IMR-90 (cell line): ENCODE results near the gene ZNF581. TPM values are rescaled to one million over a fixed set of nuclear protein-coding genes. Genes with fewer than 3 reads are reported as not detected.

ENCODE experiments used
- ATAC-seq: fragments of 200-7000 bp; cut with Tn5 transposase; 2 replicates; pipeline ENCODE4 v1.9.1; 2020; ENCODE audit warnings: low read depth, mild to moderate bottlenecking, moderate library complexity
- BruUV-seq: library from RNA; stranded (reverse); fragments of 400-500 nt; replicated peaks from 2 replicates; lab custom pipeline; 2021; lab: Mats Ljungman, UMichigan
- CTCF ChIA-PET: fragments of 300-600 bp; formaldehyde crosslinking; extraction: SDS; loops from one replicate; lab custom pipeline; 2021; ENCODE audit warnings: antibody characterized with exemption; lab: Yijun Ruan, JAX
- POLR2A ChIA-PET: fragments of 300-600 bp; sonication (Branson Sonifier 250); formaldehyde crosslinking; loops from one replicate; lab custom pipeline; 2022; ENCODE audit warnings: antibody characterized with exemption; ENCODE audit not compliant: unreplicated experiment; lab: Charles Lee
- DNase-seq: peaks from one replicate; pipeline ENCODE4 v3.0.0; 2013
- H2AFZ ChIP-seq: replicated peaks from 2 replicates; pipeline ENCODE3; 2013; ENCODE audit warnings: low read length, mild to moderate bottlenecking; ENCODE audit not compliant: poor library complexity
- H2AK5ac ChIP-seq: 2 replicates; pipeline ENCODE4 v1.6.1; 2013; ENCODE audit warnings: low read depth, low read length, inconsistent platforms
- H2AK9ac ChIP-seq: replicated peaks from 2 replicates; pipeline ENCODE3; 2013; ENCODE audit warnings: mild to moderate bottlenecking, low read depth, low read length, moderate library complexity; ENCODE audit not compliant: poor library complexity
- H2BK120ac ChIP-seq: 2 replicates; pipeline ENCODE4 v1.6.1; 2013; ENCODE audit warnings: low read depth, low read length, inconsistent platforms
- H2BK15ac ChIP-seq: 3 replicates; pipeline ENCODE4 v1.6.1; 2013; ENCODE audit warnings: low read depth, low read length, inconsistent platforms
- H2BK20ac ChIP-seq: 2 replicates; pipeline ENCODE4 v1.6.1; 2013; ENCODE audit warnings: low read depth, mild to moderate bottlenecking, inconsistent platforms, low read length, moderate library complexity
- H2BK5ac ChIP-seq: 2 replicates; pipeline ENCODE4 v1.6.1; 2013; ENCODE audit warnings: mild to moderate bottlenecking, low read depth, low read length, inconsistent platforms; ENCODE audit not compliant: poor library complexity, severe bottlenecking
- H3K14ac ChIP-seq: replicated peaks from 2 replicates; pipeline ENCODE4 v1.6.1; 2013; ENCODE audit warnings: low read depth, low read length, inconsistent platforms
- H3K18ac ChIP-seq: 2 replicates; pipeline ENCODE4 v1.6.1; 2013; ENCODE audit warnings: low read depth, low read length, control low read depth
- H3K23ac ChIP-seq: 2 replicates; pipeline ENCODE4 v1.6.1; 2013; ENCODE audit warnings: low read depth, low read length, inconsistent platforms
- H3K27ac ChIP-seq: 2 replicates; pipeline ENCODE4 v1.5.1; 2013; ENCODE audit warnings: mild to moderate bottlenecking, control low read depth, low read length; ENCODE audit not compliant: insufficient read depth
- H3K27me3 ChIP-seq: 2 replicates; pipeline ENCODE4 v1.6.1; 2013; ENCODE audit warnings: low read length; ENCODE audit not compliant: control insufficient read depth, insufficient read depth
- H3K36me3 ChIP-seq: 2 replicates; pipeline ENCODE4 v1.6.1; 2013; ENCODE audit warnings: low read length, mixed read lengths; ENCODE audit not compliant: control insufficient read depth, insufficient read depth
- H3K4ac ChIP-seq: 2 replicates; pipeline ENCODE4 v1.6.1; 2013; ENCODE audit warnings: low read depth, low read length, inconsistent platforms
- H3K4me1 ChIP-seq: 2 replicates; pipeline ENCODE4 v1.6.1; 2013; ENCODE audit warnings: low read length, mixed read lengths; ENCODE audit not compliant: control insufficient read depth, insufficient read depth
- H3K4me2 ChIP-seq: 2 replicates; pipeline ENCODE4 v1.6.1; 2013; ENCODE audit warnings: low read depth, mild to moderate bottlenecking, control low read depth, low read length, moderate library complexity
- H3K4me3 ChIP-seq: 2 replicates; pipeline ENCODE4 v1.5.1; 2013; ENCODE audit warnings: low read depth, mild to moderate bottlenecking, control low read depth, low read length, moderate library complexity; ENCODE audit not compliant: insufficient read depth
- H3K56ac ChIP-seq: 2 replicates; pipeline ENCODE4 v1.6.1; 2013; ENCODE audit warnings: low read length, inconsistent platforms; ENCODE audit not compliant: insufficient read depth; ENCODE audit errors: extremely low read depth
- H3K79me1 ChIP-seq, 2 experiments: 2 replicates each; pipeline ENCODE4 v1.6.1; 2013; ENCODE audit warnings: low read length in 2 of 2, inconsistent platforms in 1 of 2, low read depth in 1 of 2
- H3K9ac ChIP-seq: 2 replicates; pipeline ENCODE4 v1.6.1; 2013; ENCODE audit warnings: low read depth, low read length, control low read depth
- H3K9me1 ChIP-seq: 2 replicates; pipeline ENCODE4 v1.6.1; 2013; ENCODE audit warnings: low read length, inconsistent platforms; ENCODE audit not compliant: insufficient read depth
- H3K9me3 ChIP-seq: 2 replicates; pipeline ENCODE4 v1.6.1; 2013; ENCODE audit warnings: low read length; ENCODE audit not compliant: control insufficient read depth, insufficient read depth
- H4K20me1 ChIP-seq: 2 replicates; pipeline ENCODE4 v1.6.1; 2013; ENCODE audit warnings: low read length, inconsistent platforms; ENCODE audit not compliant: insufficient read depth
- H4K5ac ChIP-seq: 2 replicates; pipeline ENCODE4 v1.6.1; 2013; ENCODE audit warnings: mild to moderate bottlenecking, low read depth, low read length, control low read depth
- H4K8ac ChIP-seq, 2 experiments: 2 replicates each; pipeline ENCODE4 v1.6.1; 2013; ENCODE audit warnings: low read depth in 2 of 2, low read length in 2 of 2, control low read depth in 1 of 2, inconsistent platforms in 1 of 2
- H4K91ac ChIP-seq: 2 replicates; pipeline ENCODE4 v1.6.1; 2013; ENCODE audit warnings: low read depth, low read length, inconsistent platforms; ENCODE audit not compliant: insufficient read depth
- BHLHE40 ChIP-seq: fragments of 150-350 bp; IDR thresholded peaks from 2 replicates; pipeline ENCODE4 v1.6.1; 2016; ENCODE audit warnings: mild to moderate bottlenecking, low read depth, low read length
- CEBPB ChIP-seq: IDR thresholded peaks from 2 replicates; pipeline ENCODE4 v1.6.1; 2012; ENCODE audit warnings: low read depth, low read length, improper control_type of control experiment
- CHD1 ChIP-seq: IDR thresholded peaks from 2 replicates; pipeline ENCODE4 v1.6.1; 2012; ENCODE audit warnings: low read depth, low read length, improper control_type of control experiment
- CTCF ChIP-seq: conservative IDR thresholded peaks from 2 replicates; pipeline ENCODE4 v1.5.1; 2012; ENCODE audit warnings: mild to moderate bottlenecking, low read depth, low read length, improper control_type of control experiment
- ELK1 ChIP-seq: fragments of 150-350 bp; IDR thresholded peaks from 2 replicates; pipeline ENCODE4 v1.6.1; 2016; ENCODE audit warnings: low read depth, mild to moderate bottlenecking, low read length, moderate library complexity, borderline replicate concordance
- FOS ChIP-seq: fragments of 150-350 bp; IDR thresholded peaks from 2 replicates; pipeline ENCODE4 v1.6.1; 2016; ENCODE audit warnings: low read depth, low read length
- MAFK ChIP-seq: IDR thresholded peaks from 2 replicates; pipeline ENCODE4 v1.6.1; 2012; ENCODE audit warnings: low read depth, low read length, improper control_type of control experiment
- MXI1 ChIP-seq: IDR thresholded peaks from 2 replicates; pipeline ENCODE4 v1.6.1; 2012; ENCODE audit warnings: low read depth, mild to moderate bottlenecking, low read length, moderate library complexity, borderline replicate concordance
- NFE2L2 ChIP-seq: fragments of 150-350 bp; IDR thresholded peaks from 2 replicates; pipeline ENCODE4 v1.6.1; 2016; ENCODE audit warnings: low read depth, mild to moderate bottlenecking, low read length
- POLR2A ChIP-seq: IDR thresholded peaks from 2 replicates; pipeline ENCODE4 v1.6.1; 2012; ENCODE audit warnings: mild to moderate bottlenecking, low read depth, low read length
- RAD21 ChIP-seq: IDR thresholded peaks from 2 replicates; pipeline ENCODE4 v1.6.1; 2012; ENCODE audit warnings: low read length, improper control_type of control experiment
- RFX5 ChIP-seq: IDR thresholded peaks from 2 replicates; pipeline ENCODE4 v1.8.0; 2012; ENCODE audit warnings: low read depth, mild to moderate bottlenecking, low read length, moderate library complexity
- SMC3 ChIP-seq: fragments of 150-350 bp; IDR thresholded peaks from 2 replicates; pipeline ENCODE4 v1.6.1; 2016; ENCODE audit warnings: low read depth, mild to moderate bottlenecking, antibody characterized with exemption, low read length, moderate library complexity
- USF2 ChIP-seq: fragments of 150-350 bp; IDR thresholded peaks from 2 replicates; pipeline ENCODE4 v1.6.1; 2017; ENCODE audit warnings: mild to moderate bottlenecking, antibody characterized with exemption, low read length, low read depth
- WGBS, 2 experiments: methylation state at CpG; one replicate each; pipeline versions ENCODE4 v1.1.5 to v1.1.7; 2013; ENCODE audit warnings: missing lambda C conversion rate in 2 of 2; ENCODE audit not compliant: insufficient read length in 1 of 2; ENCODE audit errors: extremely low coverage in 2 of 2; 5-methylcytosine and 5-hydroxymethylcytosine counted together
- dilution Hi-C: fragments of 300-500 bp; cut with HindIII; formaldehyde crosslinking; loops from one replicate; pipeline ENCODE4 v1.14.3; 2018; ENCODE audit warnings: low sequenced_read_pairs; ENCODE audit not compliant: unreplicated experiment
- in situ Hi-C: fragments of 300-500 bp; cut with MboI; formaldehyde crosslinking; loops from 3 replicates; pipeline ENCODE4 v1.14.3; 2019; ENCODE audit warnings: low sequenced_read_pairs, inconsistent platforms, mixed read lengths
- intact Hi-C: fragments of 100-400 bp; cut with micrococcal nuclease; formaldehyde crosslinking; loops from 2 replicates; pipeline ENCODE4 v1.10.0; 2022
- polyA plus RNA-seq, 3 experiments: library from polyadenylated mRNA; depleted of rRNA; stranded (reverse); fragments of >200 nt; gene quantifications; 2 replicates each; pipeline ENCODE4 v1.2.3, GENCODE V29; 2012; ENCODE audit warnings: low replicate concordance in 1 of 3
- total RNA-seq: library from RNA; depleted of rRNA; stranded (reverse); fragments of >200 nt; gene quantifications from 2 replicates; pipeline ENCODE4 v1.2.3, GENCODE V29; 2012

Gene ZNF581
- total and polyA plus RNA-seq, 2 of the 4 experiments (the other 2 are of a cell fraction) = 9.7 to 21.9 TPM

GRCh38 chr19:55676889-55677505 lies 33.5 kb downstream of the ZNF581 start:
- no peak overlapping the region for H2BK5ac ChIP-seq
- TF ChIP-seq RAD21 (no peak), POLR2A (no peak), RFX5 (no peak), CEBPB (no peak), CTCF (no peak), ELK1 (no peak), SMC3 (no peak), USF2 (no peak), MAFK (no peak), FOS (no peak), BHLHE40 (no peak), MXI1 (no peak), CHD1 (no peak), NFE2L2 (no peak)
- H4K20me1 ChIP-seq = peaks cover 64% of the 10 kb centered on the region
- H4K91ac ChIP-seq = no peak overlapping the region
- no peak overlapping the region for H4K5ac ChIP-seq
- H2BK20ac ChIP-seq = no peak overlapping the region
- H3K27me3 ChIP-seq = no peaks in the 10 kb centered on the region
- no peak overlapping the region for H3K14ac ChIP-seq
- H3K9me1 ChIP-seq = peaks cover 4% of the 10 kb centered on the region; the same call in 1 of the 2 replicates
- H3K4ac ChIP-seq = no peak overlapping the region
- peaks cover 38% of the 10 kb centered on the region for H3K36me3 ChIP-seq
- DNase-seq (no peak), ATAC-seq (no peak)
- CTCF ChIA-PET = no interaction called here
- H3K9me3 ChIP-seq = no peaks in the 10 kb centered on the region
- BruUV-seq = no TSS peak
- H3K4me3 ChIP-seq = no peak overlapping the region
- H3K9ac ChIP-seq = 0 out of 2 replicates have a peak overlapping the region, but pooled peaks have one; percentile 34
- 92% methylated on average over 2 of the region's 7 CpGs; no CpG with 5 or more reads in 1 of the 2 experiments for WGBS, 2 experiments
- H3K56ac ChIP-seq = no peak overlapping the region
- H3K23ac ChIP-seq = no peak overlapping the region
- no peak overlapping the region for H2AFZ ChIP-seq
- dilution Hi-C loops (no loop called here), intact Hi-C loops (no loop called here), in situ Hi-C loops (loop anchor here (25.0 kb wide), 1 partner anchor 460 kb away; the partner anchor contains the start of gene ZNF444)
- H2AK9ac ChIP-seq = no peak overlapping the region
- H3K4me2 ChIP-seq = peak overlapping the region; percentile 19; the same call in 1 of the 2 replicates
- H3K27ac ChIP-seq = no peak overlapping the region
- peaks cover 10% of the 10 kb centered on the region for H3K4me1 ChIP-seq
- H2BK120ac ChIP-seq = no peak overlapping the region
- H3K18ac ChIP-seq = no peak overlapping the region
- H2AK5ac ChIP-seq = no peak overlapping the region
- no peak overlapping the region for H4K8ac ChIP-seq
- POLR2A ChIA-PET = interaction anchor here (0.6 kb wide), 1 partner anchor 31 kb away, joined by 3 read pairs; no protein-coding TSS in a partner anchor
- H3K79me1 ChIP-seq = peaks cover 11 to 66% of the 10 kb centered on the region in 2 experiments
- H2BK15ac ChIP-seq = no peak overlapping the region
